ENCODE data around the gene CERS6. TPM values are rescaled to one million over a fixed set of nuclear protein-coding genes. Genes with fewer than 3 reads are reported as not detected.

The CERS6 gene
- total and polyA plus RNA-seq, 4 donors, result 4.3 to 25.8 (median 13.6) TPM

- H3K4me3 ChIP-seq, result no peak overlapping the region
- no peak for TF ChIP-seq CTCF (IDR thresholded peaks at IDR 0.05; ENCODE audit: control extremely low read depth, extremely low read depth)
- H3K27me3 ChIP-seq (ENCODE audit: control insufficient read depth in 3 of 3, insufficient read depth in 3 of 3, low read length in 2 of 3), result no peaks in the 10 kb centered on the region
- WGBS, 2 donors, result 85 to 88% methylated on average over 5 of the region's 5 CpGs
- no peak for ATAC-seq (ENCODE audit: insufficient read depth, low FRiP score)
- peak in 1 of 3 donors; percentile 17 for DNase-seq
- H3K9me3 ChIP-seq (ENCODE audit: control insufficient read depth in 4 of 4, insufficient read depth in 3 of 4, low read length in 3 of 4), result no peaks in the 10 kb centered on the region
- H3K4me1 ChIP-seq (ENCODE audit: control insufficient read depth in 5 of 5, insufficient read depth in 5 of 5, low read length in 5 of 5), result peaks cover 0 to 29% (median 3%) of the 10 kb centered on the region in 5 donors
- H3K9ac ChIP-seq (ENCODE audit: insufficient read depth in 1 of 2, low read length in 2 of 2), result no peak overlapping the region
- no peaks in the 10 kb centered on the region for H3K36me3 ChIP-seq (ENCODE audit: control insufficient read depth in 4 of 4, insufficient read depth in 4 of 4, low read length in 4 of 4)
- peak overlapping the region in 1 of 2 donors; percentile 87 for H3K27ac ChIP-seq (ENCODE audit: low read depth in 1 of 2, low read length in 1 of 2)
Measured at GRCh38 chr2:168583064-168583709, 127.1 kb downstream of the CERS6 start.

GRCh38 chr2:168583710-168584521, 127.8 kb downstream of the CERS6 start:
- WGBS, 2 donors, result 73 to 85% methylated on average over 5 of the region's 5 CpGs
- Histone ChIP-seq H3K4me3 (no peak overlapping the region), H3K4me1 (ENCODE audit: control insufficient read depth in 5 of 5, insufficient read depth in 5 of 5, low read length in 5 of 5) (peaks cover 0 to 28% (median 3%) of the 10 kb centered on the region in 5 donors), H3K9me3 (ENCODE audit: control insufficient read depth in 4 of 4, insufficient read depth in 3 of 4, low read length in 3 of 4) (no peaks in the 10 kb centered on the region), H3K27ac (ENCODE audit: low read depth in 1 of 2, low read length in 1 of 2) (peak overlapping the region in 1 of 2 donors; percentile 87), H3K36me3 (ENCODE audit: control insufficient read depth in 4 of 4, insufficient read depth in 4 of 4, low read length in 4 of 4) (no peaks in the 10 kb centered on the region), H3K9ac (ENCODE audit: insufficient read depth in 1 of 2, low read length in 2 of 2) (no peak overlapping the region), H3K27me3 (ENCODE audit: control insufficient read depth in 3 of 3, insufficient read depth in 3 of 3, low read length in 2 of 3) (no peaks in the 10 kb centered on the region)
- TF ChIP-seq CTCF (IDR thresholded peaks at IDR 0.05; ENCODE audit: control extremely low read depth, extremely low read depth), result no peak
- DNase-seq, result peak in 1 of 3 donors; percentile 17
- ATAC-seq (ENCODE audit: insufficient read depth, low FRiP score), result no peak

GRCh38 chr2:168584911-168585310, 128.8 kb downstream of the CERS6 start:
- no peak for TF ChIP-seq CTCF (IDR thresholded peaks at IDR 0.05; ENCODE audit: control extremely low read depth, extremely low read depth)
- ATAC-seq (ENCODE audit: insufficient read depth, low FRiP score), result no peak

More at GRCh38 chr2:168584911-168585310, 128.8 kb downstream of the CERS6 start:
- peaks cover 0 to 28% (median 3%) of the 10 kb centered on the region in 5 donors for H3K4me1 ChIP-seq (ENCODE audit: control insufficient read depth in 5 of 5, insufficient read depth in 5 of 5, low read length in 5 of 5)
- H3K4me3 ChIP-seq, result no peak overlapping the region
- H3K9ac ChIP-seq (ENCODE audit: insufficient read depth in 1 of 2, low read length in 2 of 2), result no peak overlapping the region
- DNase-seq, result no peak
- no peaks in the 10 kb centered on the region for H3K9me3 ChIP-seq (ENCODE audit: control insufficient read depth in 4 of 4, insufficient read depth in 3 of 4, low read length in 3 of 4)
- no peaks in the 10 kb centered on the region for H3K36me3 ChIP-seq (ENCODE audit: control insufficient read depth in 4 of 4, insufficient read depth in 4 of 4, low read length in 4 of 4)
- H3K27ac ChIP-seq (ENCODE audit: low read depth in 1 of 2, low read length in 1 of 2), result peak overlapping the region in 1 of 2 donors; percentile 87
- no peaks in the 10 kb centered on the region for H3K27me3 ChIP-seq (ENCODE audit: control insufficient read depth in 3 of 3, insufficient read depth in 3 of 3, low read length in 2 of 3)

All from lung (tissue), 12 donors.